ENCODE measurements around the gene ACVR1B. TPM values are rescaled to one million over a fixed set of nuclear protein-coding genes. Genes with fewer than 3 reads are reported as not detected.

The ACVR1B gene
- total and polyA plus RNA-seq, 7 donors, result 7.2 to 30.7 (median 9.8) TPM

- no peaks in the 10 kb centered on the region for H3K9me3 ChIP-seq
- H3K36me3 ChIP-seq, result peaks cover 14 to 28% (median 18%) of the 10 kb centered on the region in 4 donors
- peak overlapping the region in 3 of 4 donors; percentile 36 to 48 (median 37) for H3K27ac ChIP-seq
- TF ChIP-seq EP300 (IDR thresholded peaks at IDR 0.05) (no peak), POLR2A (IDR thresholded peaks at IDR 0.05) (no peak), POLR2AphosphoS5 (IDR thresholded peaks at IDR 0.05) (peak in 1 of 4 donors; percentile 68), CTCF (IDR thresholded peaks at IDR 0.05) (no peak)
- peak; percentile 75 for DNase-seq
- peaks cover 0 to 48% (median 40%) of the 10 kb centered on the region in 4 donors for H3K4me1 ChIP-seq
- intact Hi-C loops (cut with DNase I), result no loop called here
- H3K27me3 ChIP-seq, result no peaks in the 10 kb centered on the region
- no peak overlapping the region for H3K4me3 ChIP-seq
- 37 to 68% methylated on average over 9 of the region's 9 CpGs for WGBS, 2 donors
Observed at GRCh38 chr12:51972849-51973273, 21.4 kb downstream of the ACVR1B start.

- no peak for DNase-seq
- WGBS, 2 donors, result 69 to 78% methylated on average over 4 of the region's 4 CpGs
- H3K27me3 ChIP-seq, result no peaks in the 10 kb centered on the region
- intact Hi-C loops (cut with DNase I), result no loop called here
- peaks cover 18 to 33% (median 20%) of the 10 kb centered on the region in 4 donors for H3K36me3 ChIP-seq
- H3K27ac ChIP-seq, result peak overlapping the region in 3 of 4 donors; percentile 36 to 43 (median 37)
- H3K4me3 ChIP-seq, result no peak overlapping the region
- no peaks in the 10 kb centered on the region for H3K9me3 ChIP-seq
- TF ChIP-seq POLR2AphosphoS5 (IDR thresholded peaks at IDR 0.05), result no peak
- no peak for TF ChIP-seq EP300 (IDR thresholded peaks at IDR 0.05)
- no peak for TF ChIP-seq CTCF (IDR thresholded peaks at IDR 0.05)
- TF ChIP-seq POLR2A (IDR thresholded peaks at IDR 0.05), result no peak
- peaks cover 0 to 48% (median 40%) of the 10 kb centered on the region in 4 donors for H3K4me1 ChIP-seq
Observed at GRCh38 chr12:51973560-51973959, 22.1 kb downstream of the ACVR1B start.

- no peak for DNase-seq
- H3K36me3 ChIP-seq, result peaks cover 18 to 33% (median 20%) of the 10 kb centered on the region in 4 donors
- WGBS, 2 donors, result 40 to 67% methylated on average over 2 of the region's 2 CpGs
- no peak overlapping the region for H3K27ac ChIP-seq
- H3K4me3 ChIP-seq, result no peak overlapping the region
- intact Hi-C loops (cut with DNase I), result no loop called here
- peaks cover 0 to 48% (median 40%) of the 10 kb centered on the region in 4 donors for H3K4me1 ChIP-seq
- H3K9me3 ChIP-seq, result no peaks in the 10 kb centered on the region
- TF ChIP-seq EP300 (IDR thresholded peaks at IDR 0.05) (no peak), CTCF (IDR thresholded peaks at IDR 0.05) (no peak), POLR2A (IDR thresholded peaks at IDR 0.05) (no peak), POLR2AphosphoS5 (IDR thresholded peaks at IDR 0.05) (no peak)
- no peaks in the 10 kb centered on the region for H3K27me3 ChIP-seq
Observed at GRCh38 chr12:51974646-51975045, 23.1 kb downstream of the ACVR1B start.

- TF ChIP-seq CTCF (IDR thresholded peaks at IDR 0.05), result no peak
- H3K27me3 ChIP-seq, result no peaks in the 10 kb centered on the region
- intact Hi-C loops (cut with DNase I), result no loop called here
- H3K4me3 ChIP-seq, result no peak overlapping the region
- no peak for DNase-seq
- no peaks in the 10 kb centered on the region for H3K9me3 ChIP-seq
- H3K4me1 ChIP-seq, result peaks cover 0 to 45% (median 40%) of the 10 kb centered on the region in 4 donors
- H3K36me3 ChIP-seq, result peaks cover 18 to 33% (median 20%) of the 10 kb centered on the region in 4 donors
- 88 to 89% methylated on average over 8 of the region's 8 CpGs for WGBS, 2 donors
- H3K27ac ChIP-seq, result no peak overlapping the region
Observed at GRCh38 chr12:51975196-51975595, 23.7 kb downstream of the ACVR1B start.
